ENCODE measurements around the gene LTB4R.

GRCh38 chr14:24263848-24264247, 47.5 kb upstream of the LTB4R start:
- TF ChIP-seq CTCF (conservative IDR thresholded peaks at IDR 0.05), result no peak
- TF ChIP-seq EZH2 (IDR thresholded peaks at IDR 0.05; ENCODE audit: low read depth), result no peak

Data from PC-9 (cell line).